ENCODE data around the gene SKAP1.
"Not testable (repeated sequence)": the region's sequence is repeated elsewhere in the genome, so short reads cannot be mapped to it uniquely, and the experiment has no call there.

The SKAP1 gene

GRCh38 chr17:48413613-48414405 lies 16.2 kb downstream of the SKAP1 start:
- no peak for DNase-seq

DNA sequence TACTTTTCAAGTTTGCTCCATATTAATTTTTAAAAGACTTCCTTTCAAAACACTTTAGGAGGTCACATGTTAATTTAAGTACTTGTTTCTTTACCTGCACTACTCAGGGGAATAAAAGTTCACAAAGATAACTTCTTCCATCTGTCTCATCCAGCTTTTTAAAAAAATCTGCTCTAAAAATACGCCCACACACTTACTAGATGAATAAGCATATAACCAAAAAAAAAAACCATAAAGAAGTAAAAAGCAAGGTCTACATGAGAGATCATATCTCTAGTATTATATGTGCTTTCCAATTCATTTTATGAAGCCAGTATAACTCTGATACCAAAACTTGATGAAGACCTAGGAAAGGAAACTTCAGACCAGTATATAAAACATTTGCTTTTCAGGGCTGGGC lies 17.2 kb downstream of the SKAP1 start:
- no peak for DNase-seq

GRCh38 chr17:48410821-48411220 lies 19.2 kb downstream of the SKAP1 start:
- not testable (repeated sequence) for DNase-seq

DNA sequence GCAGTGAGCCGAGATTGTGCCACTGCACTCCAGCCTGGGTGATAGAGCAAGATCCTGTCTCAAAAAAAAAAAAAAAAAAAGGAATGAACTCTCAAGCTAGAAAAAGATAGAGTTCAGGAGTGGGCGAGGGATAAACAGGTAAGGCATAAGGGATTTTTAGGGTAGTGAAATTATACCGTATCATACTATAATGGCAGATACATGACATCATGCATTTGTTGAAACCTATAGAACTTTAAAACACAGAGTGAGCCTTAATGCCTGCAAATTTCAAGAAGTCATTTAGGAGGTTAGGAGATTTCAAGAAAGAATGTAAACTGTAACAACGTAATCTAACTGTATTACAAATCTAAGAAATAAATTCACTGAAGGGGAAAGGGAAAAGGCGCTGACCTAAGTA lies 20.4 kb downstream of the SKAP1 start:
- DNase-seq: no peak

DNA sequence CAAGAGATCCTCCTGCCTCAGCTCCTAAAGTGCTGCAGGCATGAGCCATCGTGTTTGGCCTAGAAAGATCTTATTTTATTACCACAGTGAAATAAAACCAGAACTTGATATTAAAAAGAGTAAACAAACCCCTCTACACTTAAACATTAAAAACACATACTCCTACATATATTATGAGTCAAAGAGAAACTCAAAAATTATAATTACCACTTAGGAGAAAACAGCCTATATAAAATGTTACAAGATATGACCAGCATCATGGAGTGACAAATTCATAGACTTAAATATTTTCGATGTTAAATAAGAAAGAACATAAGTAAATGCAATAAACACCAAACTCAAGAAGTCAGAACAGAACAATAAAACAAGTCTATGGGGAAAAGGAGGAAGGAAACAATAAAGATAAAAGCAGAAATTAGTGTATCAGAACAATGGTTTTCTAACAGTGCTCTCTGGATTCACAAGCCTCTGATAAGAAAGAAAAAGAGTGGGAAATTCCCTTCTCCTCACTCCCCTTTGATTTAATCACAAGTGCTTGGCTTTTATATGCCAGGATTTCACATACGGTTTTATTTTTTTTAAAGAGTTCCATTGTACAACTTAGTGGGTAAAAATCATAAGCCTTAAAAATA lies 23.0 kb downstream of the SKAP1 start:
- DNase-seq: no peak

GRCh38 chr17:48394821-48395220 lies 35.2 kb downstream of the SKAP1 start:
- no peak for DNase-seq

DNA sequence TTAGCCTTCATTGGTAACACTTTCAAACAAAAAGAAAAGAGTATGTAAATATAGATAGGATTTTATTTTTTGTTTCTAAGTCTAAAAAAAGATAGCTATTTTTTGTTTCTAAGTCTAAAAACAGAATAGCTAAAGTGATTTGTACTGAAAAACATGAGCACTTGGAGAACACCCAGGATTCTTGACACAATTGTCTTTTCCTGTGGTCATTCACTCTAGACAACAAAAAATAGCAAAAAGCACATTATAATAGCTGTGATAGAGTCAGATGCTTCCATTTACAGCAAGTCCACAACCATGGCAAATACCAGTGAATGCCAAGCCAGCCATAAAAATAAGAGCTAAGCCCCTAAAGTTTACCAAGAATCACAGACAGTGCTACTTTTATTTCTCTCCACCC lies 36.7 kb downstream of the SKAP1 start:
- no peak for DNase-seq

GRCh38 chr17:48392857-48393256 lies 37.2 kb downstream of the SKAP1 start:
- no peak for DNase-seq

DNA sequence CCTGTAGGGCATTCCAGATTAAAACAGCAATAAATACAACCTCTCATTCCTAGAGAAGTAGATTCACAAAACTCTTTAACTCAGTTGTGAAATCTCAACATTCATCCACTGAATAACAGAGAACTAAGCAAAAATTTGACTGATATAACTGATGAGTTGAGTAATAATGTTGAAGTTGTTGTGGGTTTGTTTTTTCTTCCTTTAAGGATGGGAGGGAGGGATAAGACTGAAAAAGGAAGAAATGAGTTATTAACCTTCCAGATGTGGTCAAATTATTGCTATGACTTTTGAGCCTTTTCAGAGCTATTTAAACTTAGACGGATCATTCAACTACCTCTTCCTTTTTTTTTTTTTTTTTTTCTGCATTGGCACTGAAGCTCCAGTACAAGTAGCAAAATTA lies 38.6 kb downstream of the SKAP1 start:
- no peak for DNase-seq

DNA sequence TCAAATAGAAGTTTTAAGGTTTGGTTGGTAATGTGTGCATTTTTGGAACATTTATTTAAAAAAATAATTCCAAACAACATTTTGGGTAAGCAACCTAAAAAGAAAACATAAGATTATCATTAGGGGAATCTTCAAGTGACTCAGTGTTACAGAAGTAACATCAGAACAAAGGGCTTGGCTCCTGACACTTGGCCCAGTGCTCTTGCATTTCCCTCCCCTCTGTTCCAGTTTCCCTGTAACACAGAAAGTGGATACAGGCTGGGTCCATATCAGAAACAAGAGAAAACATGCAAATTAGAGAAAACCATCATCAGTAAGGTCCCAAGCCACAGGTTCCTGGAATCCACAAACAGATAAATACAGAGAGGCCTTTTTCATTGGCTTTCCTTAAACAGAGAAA lies 40.1 kb downstream of the SKAP1 start:
- no peak for DNase-seq

GRCh38 chr17:48388955-48389743 lies 40.9 kb downstream of the SKAP1 start:
- DNase-seq: no peak

DNA sequence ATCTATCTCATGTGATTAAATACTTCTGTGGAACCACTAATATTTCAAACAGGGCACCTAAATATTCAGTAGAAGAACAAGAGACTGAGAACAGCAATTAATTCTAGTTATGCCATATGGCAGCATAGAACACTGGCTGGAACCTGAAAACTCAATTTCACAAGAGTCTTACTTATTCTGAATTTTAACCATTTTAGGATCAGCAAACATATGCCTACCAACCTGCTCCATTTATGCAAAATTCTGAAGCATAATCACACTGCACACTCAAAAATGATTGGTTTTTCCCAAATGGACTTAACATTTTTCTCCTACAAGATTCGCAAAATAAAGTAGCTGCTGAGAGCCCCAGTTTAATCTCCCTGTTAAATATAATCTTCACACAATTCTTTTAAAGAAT lies 43.2 kb downstream of the SKAP1 start:
- DNase-seq: no peak

DNA sequence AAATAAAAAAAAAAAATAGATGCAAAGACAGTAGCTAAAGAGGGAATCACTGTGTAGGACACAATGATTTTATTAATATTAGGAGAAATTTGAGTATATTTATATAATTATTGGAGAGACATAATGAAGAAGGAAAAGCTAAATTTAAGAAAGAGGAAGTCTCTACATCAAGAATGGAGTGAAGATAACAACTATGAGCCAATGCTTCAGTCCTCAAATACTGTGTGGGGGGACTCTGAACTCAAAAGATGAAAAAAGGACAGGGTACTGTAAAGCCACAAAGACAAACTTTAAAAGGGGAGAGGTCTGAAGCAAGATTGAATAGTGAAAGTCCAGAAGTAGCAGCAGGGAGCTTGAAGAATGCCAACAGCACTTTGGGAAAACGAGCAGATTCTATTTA lies 44.7 kb downstream of the SKAP1 start:
- no peak for DNase-seq

DNA sequence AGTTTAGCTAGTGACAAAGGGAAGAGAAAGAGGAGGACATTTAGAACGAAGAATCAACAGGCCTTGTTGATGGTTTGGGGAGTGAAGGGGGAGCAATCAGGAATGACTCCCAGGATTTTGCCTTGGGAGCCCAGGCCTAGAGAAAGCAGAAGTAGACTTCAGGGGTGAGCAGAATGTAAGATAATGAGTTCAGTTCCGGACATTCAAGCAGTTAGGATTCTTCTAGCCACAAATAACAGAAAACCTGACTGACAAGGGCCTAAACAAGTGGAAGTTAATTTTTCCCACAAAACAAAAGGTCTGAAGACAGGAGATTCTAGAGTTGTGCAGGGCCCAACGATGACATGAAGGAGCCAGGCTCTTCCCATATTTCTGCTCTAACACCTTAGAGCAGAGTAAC lies 45.9 kb downstream of the SKAP1 start:
- no peak for DNase-seq

GRCh38 chr17:48382989-48383388 lies 47.0 kb downstream of the SKAP1 start:
- DNase-seq: no peak

GRCh38 chr17:48378708-48379392 lies 51.2 kb downstream of the SKAP1 start:
- no peak for DNase-seq

GRCh38 chr17:48378238-48378637 lies 51.8 kb downstream of the SKAP1 start:
- no peak for DNase-seq

DNA sequence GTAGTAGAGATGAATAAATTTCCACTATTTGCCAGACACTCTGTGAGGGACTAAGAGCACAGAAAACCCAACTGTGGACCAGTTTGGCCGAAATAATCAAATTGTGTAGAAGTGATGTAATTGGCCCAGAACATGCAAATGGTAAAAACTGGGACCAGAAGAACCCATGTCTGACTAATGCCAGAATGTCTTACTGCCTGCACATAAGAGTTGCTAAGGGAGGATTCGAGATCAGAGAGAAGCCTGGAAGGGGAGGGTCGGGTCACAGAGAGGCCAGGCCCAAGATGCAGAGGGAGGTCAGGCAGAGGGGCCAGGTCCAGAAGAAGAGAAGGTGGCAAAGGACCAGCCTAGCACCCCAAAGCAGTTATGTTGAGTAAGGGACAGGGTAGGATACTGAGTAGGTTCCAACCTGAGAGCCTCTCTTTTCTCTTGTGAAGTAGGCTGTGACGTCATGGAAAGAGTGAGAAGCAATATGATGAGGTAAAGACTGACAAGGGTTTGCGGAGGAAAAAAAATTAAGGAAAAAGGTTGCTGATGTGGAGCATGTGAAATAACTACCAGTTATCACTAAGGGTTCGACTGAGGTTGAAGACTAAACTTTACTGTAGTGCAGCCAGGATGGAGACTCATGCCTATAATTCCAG lies 53.2 kb downstream of the SKAP1 start:
- no peak for DNase-seq

GRCh38 chr17:48375356-48375755 lies 54.7 kb downstream of the SKAP1 start:
- no peak for DNase-seq

GRCh38 chr17:48374650-48375230 lies 55.3 kb downstream of the SKAP1 start:
- DNase-seq: no peak

DNA sequence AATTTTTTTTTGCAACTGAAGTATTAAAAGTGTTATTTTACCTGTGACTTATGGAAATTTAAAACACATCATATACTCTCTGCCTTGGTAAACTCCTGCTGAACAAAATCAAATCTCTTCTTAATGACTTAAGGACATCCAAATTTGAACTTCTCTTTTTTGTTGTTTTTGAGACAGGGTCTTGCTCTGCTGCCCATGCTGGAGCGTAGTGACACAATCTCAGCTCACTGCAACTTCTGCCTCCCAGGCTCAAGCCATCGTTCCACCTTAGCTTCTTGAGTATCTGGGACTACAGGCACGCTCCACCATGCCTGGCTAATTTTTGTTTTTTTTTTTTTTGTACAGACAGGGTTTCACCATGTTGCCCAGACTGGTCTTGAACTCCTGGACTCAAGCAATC lies 56.1 kb downstream of the SKAP1 start:
- no peak for DNase-seq

Measured in nucleus accumbens (tissue), 56 donors.